GM18909 (cell line): ENCODE results near the gene ANO9.
"Not testable (repeated sequence)": the region's sequence is repeated elsewhere in the genome, so short reads cannot be mapped to it uniquely, and the experiment has no call there.

Experiments used
- ATAC-seq: cut with Tn5 transposase; IDR thresholded peaks from one replicate; pipeline ENCODE4 v1.9.1; 2021; ENCODE audit warnings: mild to moderate bottlenecking; ENCODE audit not compliant: unreplicated experiment, poor library complexity

ANO9 gene

DNA sequence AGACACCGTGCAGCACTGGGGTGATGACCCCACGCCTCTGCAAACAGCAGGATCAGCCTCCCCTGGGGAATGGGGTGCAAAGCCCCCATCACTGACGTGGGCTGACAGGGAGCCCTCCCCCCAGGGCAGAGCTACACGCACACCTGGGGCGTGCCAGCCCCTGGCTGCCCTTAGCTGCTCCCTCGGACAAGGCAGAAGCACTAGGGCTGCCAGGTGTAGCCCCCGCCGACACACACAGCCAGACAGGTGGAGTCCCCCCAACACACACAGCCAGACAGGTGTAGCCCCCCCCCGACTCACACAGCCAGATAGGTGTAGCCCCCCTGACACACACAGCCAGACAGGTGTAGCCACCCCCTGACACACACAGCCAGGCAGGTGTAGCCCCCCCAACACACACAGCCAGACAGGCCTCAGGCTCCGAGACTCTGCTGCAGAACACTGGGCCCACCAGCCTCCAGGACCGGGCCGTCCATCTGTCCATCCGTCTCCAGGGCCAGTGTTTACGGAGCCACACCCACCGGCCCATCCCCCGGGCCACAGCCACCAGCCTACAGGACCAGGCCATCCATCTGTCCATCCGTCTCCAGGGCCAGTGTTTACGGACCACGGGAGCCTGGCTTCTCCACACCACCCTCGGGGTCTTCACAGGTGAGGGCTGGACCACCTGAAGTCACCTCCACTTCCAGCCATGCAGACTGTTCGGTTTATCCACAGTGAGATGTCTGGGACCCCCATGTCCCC, 3.5 kb downstream of the ANO9 start:
- no peak for ATAC-seq

DNA sequence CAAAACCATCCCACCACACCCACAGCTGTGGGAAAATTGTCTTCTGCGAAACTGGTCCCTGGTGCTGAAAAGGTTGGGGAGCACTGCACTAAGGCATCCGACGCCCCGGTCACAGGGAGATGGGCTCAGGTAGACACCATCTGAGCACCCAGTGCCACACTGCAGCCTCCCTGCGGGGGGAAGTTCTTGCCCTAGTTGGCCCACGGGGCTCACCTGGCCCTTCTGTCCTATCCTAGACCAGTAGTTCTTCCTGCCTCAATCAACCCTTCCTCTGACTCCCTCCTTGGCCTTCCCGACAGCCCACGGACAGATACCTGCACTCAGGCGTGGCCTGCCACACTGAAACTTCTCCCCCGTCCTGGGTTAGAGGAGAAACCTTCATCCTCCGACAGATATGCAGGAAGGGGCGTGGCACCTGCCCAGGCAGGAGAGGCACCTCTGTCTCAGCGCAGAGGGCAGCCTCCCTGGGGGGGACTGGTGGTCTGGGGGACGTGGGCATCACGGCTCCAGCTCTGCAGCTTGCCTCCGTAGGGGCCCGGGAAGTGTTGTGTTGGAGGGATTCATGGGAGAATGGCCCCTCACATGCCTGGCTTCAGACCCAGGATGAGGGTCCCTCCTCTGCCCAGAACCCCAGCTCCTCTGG, 4.5 kb downstream of the ANO9 start:
- no peak for ATAC-seq

DNA sequence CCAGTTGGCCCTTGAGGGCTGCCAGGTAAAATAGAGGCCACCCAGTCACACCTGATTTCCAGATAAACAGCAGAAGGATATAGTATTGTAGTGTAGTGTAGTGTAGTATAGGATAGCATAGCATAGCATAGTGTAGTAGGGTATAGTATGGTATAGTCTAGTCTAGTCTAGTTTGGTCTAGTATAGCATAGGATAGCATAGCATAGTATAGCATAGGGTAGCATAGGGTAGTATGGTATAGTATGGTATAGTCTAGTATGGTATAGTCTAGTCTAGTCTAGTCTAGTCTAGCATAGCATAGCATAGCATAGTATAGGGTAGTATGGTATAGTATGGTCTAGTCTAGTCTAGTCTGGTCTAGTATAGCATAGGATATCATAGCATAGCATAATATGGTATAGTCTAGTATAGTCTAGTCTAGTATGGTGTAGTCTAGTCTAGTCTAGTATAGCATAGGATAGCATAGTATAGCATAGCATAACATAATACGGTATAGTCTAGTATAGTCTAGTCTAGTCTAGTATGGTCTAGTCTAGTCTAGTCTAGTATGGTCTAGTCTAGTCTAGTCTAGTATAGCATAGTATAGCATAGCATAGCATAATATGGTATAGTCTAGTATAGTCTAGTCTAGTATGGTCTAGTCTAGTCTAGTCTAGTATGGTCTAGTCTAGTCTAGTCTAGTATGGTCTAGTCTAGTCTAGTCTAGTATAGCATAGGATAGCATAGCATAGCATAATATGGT, 6.6 kb downstream of the ANO9 start:
- not testable (repeated sequence) for ATAC-seq

DNA sequence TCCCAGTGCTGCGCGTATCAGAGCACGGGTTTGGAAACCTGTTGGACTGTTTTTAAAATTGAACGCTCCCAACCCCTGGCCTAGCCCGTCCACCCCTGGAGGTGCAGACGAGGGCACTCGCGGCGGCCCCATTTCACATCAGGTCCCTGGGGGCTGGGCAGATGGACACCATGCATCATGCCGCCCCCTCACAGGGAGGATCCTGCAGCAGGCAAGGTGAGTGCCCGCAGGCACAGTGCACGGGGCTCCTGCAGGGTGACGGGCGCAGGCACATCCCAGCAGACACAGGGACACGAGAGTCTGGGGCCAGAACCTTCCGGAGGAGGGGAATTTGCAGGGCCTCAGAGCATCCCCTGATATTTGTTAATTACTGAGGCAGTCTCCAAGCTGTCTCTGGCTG, 7.3 kb downstream of the ANO9 start:
- no peak for ATAC-seq

DNA sequence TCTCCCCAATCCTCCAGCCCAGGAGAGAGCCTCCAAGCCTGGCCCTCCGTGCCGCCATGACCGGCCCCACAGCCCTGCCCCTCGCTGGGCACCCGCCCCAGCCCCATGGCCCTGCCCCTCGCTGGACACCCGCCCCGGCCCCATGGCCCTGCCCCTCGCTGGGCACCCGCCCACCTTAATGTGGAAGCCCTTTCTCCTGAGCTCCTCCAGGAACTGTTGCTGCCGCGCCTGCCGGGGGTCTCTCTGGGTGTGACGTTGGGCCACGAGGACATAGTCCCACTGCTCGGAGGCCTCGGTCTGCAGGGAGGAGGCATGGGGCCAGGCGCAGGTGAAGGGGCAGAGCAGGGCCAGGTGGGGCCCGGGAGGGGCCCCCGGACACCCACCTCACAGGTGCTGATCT, 8.2 kb downstream of the ANO9 start:
- no peak for ATAC-seq

DNA sequence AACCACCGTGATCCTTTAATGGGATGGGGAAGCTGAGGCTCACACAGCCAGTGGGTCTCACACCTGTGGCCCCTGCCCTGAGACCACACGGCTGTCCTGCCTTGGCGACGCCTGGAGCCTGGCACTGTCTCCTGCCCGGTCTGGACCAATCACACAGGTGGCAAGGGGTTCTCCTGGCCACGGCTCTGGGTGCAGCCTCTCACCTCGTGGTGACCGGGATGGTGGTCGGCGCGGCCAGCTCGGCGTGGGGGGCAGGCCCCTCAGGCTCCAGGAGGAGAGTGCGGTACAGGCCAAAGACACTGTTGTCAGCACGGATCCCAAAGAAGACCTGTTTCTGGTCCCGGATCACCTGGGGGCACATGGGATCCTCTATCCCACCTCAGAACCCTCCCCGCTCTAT, 8.7 kb downstream of the ANO9 start:
- no peak for ATAC-seq

DNA sequence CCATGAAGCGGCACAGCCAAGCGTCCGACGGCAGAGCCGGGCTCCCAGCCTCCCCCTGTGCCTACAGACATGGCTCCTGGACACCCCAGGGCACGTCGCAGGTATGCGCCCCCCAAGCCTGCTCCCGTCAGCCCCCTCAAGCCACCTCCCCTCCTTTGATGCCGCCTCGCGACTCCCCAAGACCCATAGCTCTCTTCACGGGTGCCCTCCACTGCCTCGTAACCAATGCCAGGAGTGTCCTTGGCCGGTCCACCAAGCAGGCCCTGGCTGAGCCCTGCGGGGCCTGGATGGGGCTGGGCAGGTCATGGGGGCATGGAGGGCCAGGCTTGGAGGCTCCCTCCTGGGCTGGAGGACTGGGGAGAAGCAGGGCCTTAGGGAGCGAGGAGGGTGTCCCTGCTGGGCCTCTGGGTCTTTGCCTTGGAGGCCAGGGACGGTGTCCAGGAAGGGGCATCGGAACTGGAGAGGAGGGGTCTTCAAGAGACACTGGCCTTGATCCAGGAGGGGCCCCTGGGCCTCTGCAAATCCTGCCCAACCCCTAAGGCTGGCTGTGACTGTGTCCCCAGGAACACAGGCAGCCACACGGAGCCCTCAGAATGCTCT, 9.2 kb downstream of the ANO9 start:
- no peak for ATAC-seq

DNA sequence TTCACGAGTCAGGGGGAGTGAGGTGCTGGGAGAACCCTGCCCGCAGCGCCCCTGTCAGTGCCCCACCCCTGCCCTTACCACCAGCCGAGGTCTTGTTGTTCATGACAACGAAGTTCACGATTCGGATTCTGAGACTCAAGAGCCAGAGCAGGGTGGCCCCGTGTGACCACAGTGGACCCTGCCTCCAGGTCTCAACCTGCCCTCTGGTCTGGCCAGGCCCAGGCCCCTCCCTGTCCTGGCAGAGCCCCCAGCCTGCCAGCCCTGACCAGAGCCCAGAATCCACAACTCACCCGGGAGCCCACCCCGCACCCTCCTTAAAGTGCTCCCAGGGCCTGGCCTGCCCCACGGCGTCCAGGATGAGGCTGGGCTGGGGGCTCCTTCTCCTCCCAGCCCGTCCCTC, 9.9 kb downstream of the ANO9 start:
- ATAC-seq, result no peak

DNA sequence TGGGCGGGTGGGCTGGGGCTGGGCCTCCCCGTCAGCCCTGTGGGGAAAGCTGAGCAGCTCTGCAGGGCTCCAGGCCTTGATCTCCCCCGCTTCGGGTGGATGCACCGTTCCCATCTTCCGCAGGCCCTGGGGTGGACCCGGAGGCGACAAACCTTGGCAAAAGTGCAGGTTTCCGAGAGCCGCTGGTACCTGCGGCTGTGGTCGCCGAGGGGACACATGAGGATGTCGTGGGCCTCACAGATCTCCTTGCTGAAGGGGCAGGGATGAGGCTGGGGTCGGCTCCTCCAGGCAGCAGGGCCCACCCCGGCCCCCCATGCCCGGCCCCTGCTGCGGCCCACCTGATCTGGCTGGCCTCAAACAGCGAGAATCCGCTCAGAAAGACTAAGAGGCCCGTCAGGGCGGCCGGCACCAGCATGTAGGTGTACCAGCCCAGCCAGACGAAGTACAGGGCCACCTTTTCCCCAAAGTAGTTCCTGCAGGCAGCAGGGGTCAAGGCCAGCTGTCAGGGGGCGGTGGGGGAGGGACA, 11.8 kb downstream of the ANO9 start:
- ATAC-seq, result no peak

DNA sequence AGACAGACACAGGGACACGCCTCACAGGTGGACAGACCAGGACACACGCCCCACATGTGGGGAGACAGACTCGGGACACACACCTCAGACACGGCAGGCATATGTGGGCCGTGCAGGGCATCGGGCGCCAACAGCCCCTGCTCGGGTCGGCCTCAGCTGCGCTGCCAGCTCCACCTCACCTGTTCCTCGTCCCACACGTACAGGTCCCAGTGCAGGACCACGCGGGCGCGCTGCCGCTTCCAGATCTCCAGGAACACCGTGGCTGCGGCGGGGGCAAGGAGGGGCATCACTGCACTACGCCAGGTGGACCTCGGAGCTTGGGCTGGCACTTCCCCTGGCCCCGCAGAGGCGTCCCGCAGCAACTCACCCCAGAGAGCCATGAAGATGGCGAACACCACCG, 12.4 kb downstream of the ANO9 start:
- no peak for ATAC-seq

DNA sequence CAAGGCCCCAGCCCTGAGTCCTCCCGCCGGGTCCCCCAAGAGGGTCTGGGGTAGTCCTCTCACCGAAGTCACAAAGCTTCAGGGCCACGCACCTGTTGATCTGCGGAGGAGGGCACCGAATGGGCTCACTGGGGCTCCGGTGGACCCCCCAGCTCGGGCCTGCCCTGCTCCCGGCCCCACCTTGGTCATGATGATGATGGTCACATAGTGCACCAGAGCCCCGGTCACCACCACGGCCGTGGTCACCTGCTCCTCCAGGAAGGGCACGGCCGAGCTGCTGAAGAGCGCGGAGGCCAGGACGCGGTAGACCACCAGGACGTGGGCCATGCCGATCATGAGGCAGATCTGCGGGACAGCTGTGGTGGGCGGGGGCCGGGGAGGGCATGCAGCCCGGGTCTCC, 13.5 kb downstream of the ANO9 start:
- ATAC-seq, result no peak

DNA sequence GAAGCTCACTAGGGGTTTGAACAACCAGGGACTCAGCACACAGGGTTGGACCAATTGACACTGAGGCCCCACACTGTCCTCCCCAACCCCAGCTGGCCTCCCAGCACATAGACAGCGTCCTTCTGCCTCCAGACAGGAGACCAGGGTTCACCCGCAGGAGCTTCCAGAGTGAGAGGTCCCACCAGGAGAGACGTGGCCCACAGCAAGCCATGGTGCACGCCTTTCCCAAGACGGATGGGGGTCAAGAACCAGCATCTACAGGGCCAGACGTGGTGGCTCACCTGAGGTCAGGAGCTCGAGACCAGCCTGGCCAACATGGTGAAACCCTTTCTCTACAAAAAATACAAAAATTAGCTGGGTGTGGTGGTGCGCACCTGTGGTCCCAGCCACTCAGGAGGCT, 15.0 kb downstream of the ANO9 start:
- ATAC-seq, result no peak

DNA sequence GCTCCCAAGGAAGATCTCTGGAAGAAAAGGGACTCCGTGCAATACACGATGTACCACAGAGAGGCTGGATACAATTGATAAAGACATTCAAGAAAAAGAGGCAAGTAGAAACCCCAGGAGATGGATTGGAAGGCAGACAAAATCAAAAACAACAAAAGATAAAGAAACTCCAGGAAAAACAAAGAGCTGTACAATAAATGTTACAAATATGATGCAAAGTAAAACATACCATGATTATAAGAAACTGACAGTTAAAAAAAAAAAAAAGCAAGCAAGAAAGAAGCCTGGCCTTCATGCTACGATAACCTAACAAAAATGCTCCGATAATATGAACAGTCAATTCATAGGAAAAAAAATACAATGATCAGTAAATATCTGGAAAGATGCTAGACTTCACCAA, 16.5 kb downstream of the ANO9 start:
- no peak for ATAC-seq

DNA sequence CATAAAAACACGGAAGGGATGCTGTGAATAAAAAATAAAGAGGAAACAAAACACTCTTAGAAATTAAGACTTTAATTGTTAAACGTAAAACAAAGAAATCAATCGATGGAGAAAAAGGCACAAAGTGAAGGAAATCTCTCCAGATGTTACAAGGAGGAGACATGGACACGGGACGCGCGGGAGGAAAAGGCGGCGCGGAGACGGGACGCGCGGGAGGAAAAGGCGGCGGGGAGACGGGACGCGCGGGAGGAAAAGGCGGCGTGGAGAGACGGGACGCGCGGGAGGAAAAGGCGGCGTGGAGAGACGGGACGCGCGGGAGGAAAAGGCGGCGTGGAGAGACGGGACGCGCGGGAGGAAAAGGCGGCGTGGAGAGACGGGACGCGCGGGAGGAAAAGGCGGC, 17.0 kb downstream of the ANO9 start:
- not testable (repeated sequence) for ATAC-seq

DNA sequence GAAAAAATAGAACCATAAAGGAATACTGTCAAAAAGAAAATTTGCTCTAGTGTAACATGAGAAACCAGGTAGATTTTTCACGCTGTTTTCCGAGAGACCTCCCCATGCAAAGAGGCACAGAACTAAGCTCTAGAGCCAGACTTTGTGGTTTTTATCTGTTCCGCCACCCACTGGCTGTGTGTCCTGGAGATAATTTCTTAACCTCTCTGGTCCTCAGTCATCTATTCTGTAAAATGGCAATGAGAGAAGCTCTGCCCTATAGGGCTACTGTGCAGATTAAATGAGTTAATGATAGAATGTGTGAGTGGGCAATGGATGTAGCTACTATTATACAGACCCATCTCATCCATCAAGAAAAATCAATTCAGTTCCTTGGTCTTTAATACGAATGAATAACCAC, 17.6 kb downstream of the ANO9 start:
- no peak for ATAC-seq

DNA sequence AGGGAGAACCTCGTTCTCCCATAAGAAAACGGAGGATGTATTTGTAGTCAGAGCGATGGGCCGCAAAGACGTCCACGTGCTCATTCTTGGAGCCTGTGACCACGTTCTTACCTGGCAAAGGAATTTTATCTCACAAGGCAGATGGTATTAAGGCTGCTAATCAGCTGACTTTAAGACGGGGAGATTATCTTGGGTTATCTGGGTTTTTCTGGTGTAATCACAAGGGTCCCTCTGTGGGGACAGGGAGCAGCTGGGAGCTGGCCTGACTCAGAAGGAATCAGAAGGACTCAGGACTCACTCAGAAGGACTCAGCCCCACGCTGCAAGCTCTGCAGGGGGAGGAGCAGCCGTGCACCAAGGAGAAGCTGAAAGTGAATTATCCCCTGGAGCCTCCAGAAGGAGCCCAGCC, 19.6 kb downstream of the ANO9 start:
- ATAC-seq, result no peak

DNA sequence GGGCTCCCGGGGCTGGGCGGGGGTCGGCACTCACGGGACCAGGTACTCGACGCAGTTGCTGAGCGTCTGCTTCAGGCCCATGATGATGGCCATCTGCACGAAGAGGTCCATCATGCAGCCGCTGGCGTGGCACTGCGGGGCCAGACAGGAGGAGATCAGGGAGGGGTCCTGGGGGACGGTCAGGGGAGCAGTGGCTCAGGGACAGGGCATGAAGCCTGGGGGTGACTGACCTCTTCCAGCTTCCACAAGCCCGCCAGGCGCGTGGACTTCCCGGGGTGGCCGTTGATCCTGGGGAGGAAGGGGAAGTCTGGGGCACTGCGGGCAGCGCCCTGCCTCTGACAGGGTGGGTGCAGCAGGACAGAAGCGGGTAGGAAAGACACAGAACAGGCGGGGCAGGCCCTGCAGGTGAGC, 20.9 kb downstream of the ANO9 start:
- no peak for ATAC-seq

DNA sequence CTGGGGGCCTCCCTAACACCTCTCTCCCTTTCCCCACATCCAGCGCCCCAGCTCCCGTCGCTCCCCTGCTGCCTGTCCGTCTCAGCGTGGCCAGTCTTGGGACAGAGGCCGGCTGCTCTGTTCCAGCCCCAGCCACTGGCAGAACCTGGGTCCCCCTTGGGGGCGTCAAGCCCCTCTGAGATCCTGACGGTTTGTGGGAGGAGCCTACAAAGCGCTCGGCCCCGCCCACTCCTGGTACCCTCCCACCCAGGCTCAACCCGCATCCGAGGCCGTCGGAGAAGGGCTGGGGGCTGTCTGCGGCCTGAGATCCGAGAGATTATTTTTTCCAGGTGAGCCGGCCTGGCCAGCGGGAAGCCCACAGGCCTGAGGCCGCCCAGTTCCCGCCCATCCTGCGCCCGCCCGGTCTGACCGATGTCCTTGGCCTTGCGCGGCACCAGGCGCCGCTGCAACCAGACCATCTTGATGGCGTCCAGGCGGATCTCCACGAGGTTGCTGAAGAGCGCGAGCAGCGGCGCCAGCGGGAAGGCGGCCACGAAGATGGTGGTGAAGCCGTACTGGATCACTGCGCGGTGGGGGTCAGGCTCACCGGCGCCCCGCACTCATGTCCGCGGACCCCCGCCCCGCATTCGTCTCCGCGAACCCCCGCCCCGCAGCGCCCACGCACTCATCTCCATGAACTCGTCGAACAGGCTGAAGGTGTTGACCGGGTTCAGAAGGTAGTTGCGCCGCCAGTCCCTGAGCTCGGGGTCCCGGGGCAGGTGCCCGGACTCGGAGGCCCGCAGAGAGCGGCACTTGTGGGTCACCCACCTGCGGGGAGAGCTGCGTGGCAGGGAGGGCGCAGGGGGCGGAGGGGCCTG, 21.5 kb downstream of the ANO9 start:
- no peak for ATAC-seq

DNA sequence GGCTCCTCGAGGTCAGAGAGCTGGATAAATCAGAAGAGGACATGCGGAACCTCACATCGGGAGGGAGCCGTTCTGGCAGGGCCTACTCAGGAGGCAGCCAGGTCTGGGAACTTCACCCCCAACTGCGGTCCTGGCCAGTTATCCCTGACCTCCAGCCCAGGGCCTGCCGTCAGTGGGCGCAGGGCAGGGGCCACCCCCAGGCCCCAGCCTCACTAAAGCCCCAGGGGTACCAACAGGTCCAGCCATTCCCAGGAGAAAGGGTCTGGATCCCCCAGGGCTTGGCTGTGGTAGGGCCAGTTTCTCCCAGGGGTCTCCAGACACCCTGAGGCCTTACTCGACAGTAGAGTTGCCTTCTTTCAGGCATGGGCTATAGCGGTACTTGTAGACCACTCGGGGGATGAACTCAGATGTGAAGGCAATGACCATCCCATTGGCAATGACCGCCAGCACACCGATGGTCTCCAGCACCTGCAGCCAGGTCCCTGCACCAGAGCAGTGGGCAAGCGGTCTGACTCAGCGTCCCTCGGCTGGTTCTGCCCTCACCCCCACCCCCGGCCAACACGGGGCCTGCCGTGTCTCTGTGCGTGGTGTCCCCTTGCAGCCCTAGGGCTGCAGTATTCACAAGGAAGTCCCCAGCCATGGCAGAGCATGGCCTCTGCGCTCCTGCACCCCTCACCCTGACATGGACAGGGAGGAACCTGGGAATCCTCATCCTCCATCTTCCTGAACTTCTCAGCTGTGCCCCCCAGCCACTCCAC, 22.4 kb downstream of the ANO9 start:
- no peak for ATAC-seq
